NB4 (cell line): Measurements from ENCODE around the gene HIBADH.

Source experiments
- MYC ChIP-seq: IDR thresholded peaks from 2 replicates; pipeline ENCODE4 v1.6.1; 2011; ENCODE audit warnings: low read depth, low read length
- TF ChIP-seq, protein P1 (sequence below): IDR thresholded peaks from one replicate; pipeline ENCODE4 v1.5.1; 2012; ENCODE audit warnings: low read depth, low read length
- TF ChIP-seq, protein P2 (sequence below): IDR thresholded peaks from 2 replicates; pipeline ENCODE4 v1.6.1; 2011; ENCODE audit warnings: low read depth, low read length

DNA sequence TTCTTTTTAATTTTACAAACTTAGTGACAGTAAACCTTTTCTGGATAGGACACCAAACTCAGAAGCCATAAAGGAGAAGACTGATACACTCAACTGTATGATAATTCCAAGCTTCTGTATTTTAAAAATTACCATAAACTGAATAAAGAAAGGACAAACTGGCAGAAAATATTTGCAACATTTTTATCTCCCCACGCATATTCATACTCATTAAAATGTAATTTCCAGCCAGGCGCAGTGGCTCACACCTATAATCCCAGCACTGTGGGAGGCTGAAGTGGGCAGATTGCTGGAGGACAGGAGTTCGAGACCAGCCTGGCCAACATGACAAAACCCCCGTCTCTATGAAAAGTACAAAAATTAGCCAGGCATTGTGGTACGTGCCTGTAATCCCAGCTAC is 67.7 kb downstream of the HIBADH start:
- TF ChIP-seq, protein P1, sequence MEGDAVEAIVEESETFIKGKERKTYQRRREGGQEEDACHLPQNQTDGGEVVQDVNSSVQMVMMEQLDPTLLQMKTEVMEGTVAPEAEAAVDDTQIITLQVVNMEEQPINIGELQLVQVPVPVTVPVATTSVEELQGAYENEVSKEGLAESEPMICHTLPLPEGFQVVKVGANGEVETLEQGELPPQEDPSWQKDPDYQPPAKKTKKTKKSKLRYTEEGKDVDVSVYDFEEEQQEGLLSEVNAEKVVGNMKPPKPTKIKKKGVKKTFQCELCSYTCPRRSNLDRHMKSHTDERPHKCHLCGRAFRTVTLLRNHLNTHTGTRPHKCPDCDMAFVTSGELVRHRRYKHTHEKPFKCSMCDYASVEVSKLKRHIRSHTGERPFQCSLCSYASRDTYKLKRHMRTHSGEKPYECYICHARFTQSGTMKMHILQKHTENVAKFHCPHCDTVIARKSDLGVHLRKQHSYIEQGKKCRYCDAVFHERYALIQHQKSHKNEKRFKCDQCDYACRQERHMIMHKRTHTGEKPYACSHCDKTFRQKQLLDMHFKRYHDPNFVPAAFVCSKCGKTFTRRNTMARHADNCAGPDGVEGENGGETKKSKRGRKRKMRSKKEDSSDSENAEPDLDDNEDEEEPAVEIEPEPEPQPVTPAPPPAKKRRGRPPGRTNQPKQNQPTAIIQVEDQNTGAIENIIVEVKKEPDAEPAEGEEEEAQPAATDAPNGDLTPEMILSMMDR: no peak
- TF ChIP-seq, protein P2, sequence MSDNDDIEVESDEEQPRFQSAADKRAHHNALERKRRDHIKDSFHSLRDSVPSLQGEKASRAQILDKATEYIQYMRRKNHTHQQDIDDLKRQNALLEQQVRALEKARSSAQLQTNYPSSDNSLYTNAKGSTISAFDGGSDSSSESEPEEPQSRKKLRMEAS: no peak
- TF ChIP-seq MYC: no peak
